NCI-H774 (cell line): ENCODE measurements around the gene JDP2.

Experiments
- DNase-seq: peaks from one replicate; lab custom pipeline; 2025; lab: John Stamatoyannopoulos, UW

The JDP2 gene

DNA sequence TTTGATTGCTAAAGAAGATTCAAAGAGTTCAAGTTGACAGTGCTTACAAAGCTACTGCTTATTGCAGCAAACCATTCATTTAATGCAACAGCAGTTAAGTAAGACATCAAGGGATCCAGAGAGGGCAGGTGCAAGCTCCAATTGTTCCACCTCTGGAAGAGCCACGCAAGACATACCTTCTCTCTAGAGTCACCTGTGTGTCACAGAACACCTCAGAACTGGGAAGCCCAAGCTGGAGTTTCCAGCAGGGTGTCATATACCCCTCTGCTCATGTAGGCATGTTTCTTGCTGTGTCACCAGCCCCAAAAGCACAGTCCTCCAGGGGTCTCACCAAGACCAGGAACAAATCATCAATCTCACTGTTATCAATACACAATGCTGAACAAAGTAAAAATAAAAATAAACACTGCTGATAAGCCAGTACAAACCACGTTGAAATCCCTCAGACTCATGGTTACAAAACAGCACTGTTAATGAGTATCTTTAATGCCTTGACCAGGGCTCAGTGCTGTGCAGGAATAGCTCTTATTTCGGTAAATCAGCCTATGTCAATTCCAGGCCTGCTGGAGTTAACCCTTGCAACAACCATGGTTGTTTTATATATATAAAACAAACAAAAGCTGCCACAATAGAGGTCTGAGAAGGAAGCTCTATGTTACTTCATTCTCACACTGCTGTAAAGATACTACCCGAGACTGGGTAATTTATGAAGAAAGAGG, 57.0 kb downstream of the JDP2 start:
- no peak for DNase-seq

DNA sequence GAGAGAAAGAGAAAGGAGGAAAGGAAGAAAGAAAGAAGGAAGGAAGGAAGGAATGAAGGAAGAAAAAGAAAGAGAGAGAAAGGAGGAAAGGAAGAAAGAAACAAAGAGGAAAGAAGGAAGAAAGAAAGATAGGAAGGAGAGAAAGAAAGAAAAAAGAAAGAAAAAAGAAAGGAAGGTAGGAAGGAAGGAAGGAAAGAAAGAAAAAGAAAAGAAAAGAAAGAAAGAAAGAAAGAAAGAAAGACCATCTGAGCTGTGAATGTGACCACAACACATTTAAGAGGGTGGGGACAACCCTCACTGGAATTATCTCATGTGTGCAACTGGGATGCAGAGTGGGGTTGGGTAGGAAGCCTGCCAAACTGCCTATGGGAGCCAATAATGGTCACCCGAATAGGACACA, 58.5 kb downstream of the JDP2 start:
- DNase-seq: no peak

DNA sequence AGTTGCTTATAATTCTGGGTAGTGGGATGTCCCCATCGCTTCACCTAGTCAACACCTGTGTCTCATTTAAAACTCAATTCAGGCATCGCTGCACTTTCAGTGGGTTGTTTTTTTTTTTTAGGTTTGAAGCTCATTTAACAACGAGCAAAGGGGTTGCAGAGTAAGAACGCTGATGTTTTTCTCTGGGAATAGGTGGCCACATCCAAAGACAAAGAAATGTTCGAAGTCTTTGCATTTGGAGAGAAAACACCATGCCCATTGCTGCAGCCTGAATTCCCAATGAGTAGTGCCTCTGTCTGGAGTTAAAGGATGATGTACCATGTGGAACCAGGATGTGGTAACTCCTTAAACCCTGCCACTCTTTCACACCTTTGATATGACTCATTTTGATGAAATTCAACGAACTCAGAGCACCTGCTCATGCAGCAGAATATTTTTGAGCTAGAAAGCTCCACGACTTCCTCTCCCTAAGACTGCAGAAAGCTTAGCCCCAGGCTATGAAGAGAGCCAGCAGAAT, 59.4 kb downstream of the JDP2 start:
- DNase-seq: no peak

DNA sequence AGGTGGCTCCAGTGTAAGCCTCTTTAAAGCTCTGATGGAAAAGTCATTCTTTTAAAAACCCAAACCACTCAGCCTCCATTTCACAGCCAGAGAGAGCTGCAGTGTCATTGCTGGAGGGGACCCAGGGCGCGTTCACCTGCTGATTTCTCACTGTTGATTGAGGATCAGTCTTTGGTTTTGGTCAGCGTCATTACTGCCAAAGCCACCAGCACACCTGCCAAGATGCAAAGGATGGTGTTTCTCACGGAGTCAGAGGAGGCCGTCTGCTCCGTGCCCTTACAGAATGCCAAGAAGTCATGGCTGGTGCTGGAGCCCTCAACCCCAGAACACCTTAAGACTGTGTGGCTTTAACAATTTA, 61.6 kb downstream of the JDP2 start:
- DNase-seq: no peak

DNA sequence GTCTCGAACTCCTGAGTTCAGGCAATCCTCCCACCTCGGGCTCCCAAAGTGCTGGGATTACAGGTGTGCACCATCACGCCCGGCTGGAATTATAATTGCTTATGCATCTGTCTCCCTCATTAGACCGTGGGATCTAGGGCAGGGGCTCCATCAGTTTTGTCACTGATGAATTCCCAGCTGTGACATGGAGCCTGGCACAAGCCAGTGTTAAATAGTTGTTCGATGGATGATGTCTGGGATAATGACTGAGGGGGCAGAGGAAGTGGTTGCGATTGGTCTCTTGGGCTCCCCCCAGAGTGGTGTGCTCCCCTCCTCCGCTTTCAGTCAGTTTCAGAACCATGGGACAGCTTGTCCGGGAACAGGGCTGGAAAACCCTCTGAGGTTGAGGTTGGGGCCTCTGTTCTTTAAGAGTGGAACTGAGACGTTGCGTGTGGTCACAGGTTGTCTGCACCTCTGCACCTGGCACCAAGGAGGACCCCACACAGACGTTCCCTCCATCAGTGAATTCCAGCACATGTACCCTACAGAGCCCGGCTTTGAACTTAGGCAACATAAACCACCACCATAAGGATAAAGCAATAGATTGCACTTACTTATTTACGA, 63.7 kb downstream of the JDP2 start:
- DNase-seq: no peak

DNA sequence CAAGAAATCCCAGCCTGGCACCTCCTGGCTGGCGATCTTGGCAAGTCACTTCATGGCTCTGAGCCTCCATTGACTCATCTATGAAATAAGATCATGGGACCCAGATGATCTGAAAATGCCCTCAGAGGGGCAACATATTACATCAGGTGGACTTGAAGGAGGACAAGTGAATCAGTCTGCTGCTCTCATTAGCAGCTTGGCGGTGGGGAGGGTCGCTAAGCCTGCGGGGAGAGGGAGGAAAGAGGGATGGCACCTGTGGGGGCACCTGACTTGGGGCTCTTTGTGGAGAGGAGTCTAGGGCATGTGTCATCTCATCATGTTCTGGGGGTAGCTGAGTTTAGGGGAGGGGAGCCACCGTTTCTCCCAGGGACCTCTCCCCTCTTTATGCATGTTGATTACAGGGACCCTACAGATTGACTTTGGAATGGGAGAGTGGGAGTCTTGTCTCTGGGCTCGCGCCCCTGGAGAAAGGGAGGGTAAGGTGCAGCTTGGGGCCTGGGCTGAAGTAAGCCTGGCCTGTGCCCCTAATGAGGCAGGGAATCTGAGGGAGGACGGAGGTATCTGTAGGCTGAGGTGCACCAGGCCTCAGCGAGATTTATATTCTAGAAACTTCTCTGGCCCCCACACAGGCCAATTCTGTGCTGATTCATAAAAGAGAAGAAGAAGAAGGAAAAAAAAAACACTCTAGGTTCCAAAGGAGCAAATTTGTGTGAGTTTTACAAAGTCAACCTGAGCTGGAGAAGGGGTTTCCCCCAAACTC, 65.2 kb downstream of the JDP2 start:
- no peak for DNase-seq

DNA sequence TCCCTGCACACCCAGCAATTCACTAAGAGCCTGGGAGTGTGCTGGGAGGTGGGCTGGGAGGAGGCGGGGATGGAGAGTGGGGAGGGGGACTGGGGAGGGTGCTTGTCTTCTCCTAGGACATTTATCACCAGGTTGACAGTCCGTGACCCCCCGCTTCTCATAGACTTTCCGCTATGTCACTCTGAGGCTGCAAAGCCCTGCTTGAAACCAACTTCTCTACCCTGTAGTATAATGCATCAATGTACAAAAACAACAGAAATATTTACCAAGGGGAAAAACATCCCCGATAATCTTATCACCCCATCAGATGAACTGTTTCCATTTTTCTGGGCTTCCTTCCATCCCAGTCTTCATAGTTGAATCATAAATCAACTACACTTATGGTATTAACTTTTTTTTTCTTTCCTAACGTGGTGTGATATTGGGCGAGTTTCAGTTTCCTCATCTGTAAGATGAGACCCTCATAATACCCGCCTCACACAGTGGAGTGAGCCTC, 65.8 kb downstream of the JDP2 start:
- no peak for DNase-seq

DNA sequence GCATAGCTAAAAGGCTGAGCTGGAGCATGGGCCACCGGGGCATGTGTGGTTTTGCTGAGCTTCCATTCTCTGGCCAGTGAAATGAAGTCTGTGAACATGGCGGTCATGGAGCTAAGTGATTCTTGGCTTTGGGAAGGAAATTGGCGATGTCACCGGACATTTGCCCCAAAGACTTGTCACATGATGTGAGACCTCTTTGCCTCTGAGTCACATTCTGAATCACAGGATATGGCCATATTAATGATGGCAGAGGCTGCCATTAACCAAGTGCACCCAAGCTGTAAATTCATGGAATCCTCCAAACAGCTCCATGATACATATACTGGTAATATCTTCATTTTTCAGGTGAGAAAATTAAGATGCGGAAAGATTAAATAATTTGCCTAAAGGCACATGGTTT, 67.1 kb downstream of the JDP2 start:
- DNase-seq: no peak

DNA sequence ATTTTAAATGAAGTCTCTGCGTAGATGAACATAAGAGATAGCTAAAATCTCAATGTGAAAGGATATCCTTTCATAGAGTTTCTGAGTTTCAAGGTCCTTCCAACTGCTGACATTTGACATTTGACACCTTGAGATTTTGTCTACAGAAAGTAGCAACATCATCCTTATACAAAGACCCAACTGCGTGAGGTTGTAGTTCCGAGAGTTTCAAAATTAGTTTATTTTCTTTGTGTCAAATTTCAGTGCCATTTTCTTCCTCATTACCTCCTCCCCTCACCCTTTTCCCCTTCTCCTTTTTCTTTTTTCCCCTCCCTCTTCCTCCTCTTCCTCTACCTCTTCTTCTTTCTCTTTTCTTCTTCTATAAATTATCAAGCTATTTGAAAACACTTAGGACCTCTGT, 67.6 kb downstream of the JDP2 start:
- DNase-seq: no peak

DNA sequence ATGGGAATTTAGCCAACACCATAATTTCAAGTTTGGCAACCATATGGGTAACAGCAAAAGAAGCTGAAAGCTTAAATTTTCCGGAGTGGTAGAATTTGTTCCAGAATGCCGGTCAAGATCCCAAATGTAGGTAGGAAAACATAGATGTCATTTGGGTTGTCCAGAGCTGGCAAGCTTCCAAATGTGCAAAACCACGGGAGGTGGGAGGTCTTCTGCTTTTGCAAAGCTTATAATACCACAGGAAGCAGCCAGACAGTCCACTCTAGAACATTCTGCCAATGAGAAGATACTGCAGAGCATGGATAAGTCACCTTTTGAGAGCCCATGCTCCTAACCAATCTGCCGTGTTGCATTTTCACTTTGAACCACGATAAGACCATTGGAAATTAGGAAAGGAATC, 68.1 kb downstream of the JDP2 start:
- no peak for DNase-seq

DNA sequence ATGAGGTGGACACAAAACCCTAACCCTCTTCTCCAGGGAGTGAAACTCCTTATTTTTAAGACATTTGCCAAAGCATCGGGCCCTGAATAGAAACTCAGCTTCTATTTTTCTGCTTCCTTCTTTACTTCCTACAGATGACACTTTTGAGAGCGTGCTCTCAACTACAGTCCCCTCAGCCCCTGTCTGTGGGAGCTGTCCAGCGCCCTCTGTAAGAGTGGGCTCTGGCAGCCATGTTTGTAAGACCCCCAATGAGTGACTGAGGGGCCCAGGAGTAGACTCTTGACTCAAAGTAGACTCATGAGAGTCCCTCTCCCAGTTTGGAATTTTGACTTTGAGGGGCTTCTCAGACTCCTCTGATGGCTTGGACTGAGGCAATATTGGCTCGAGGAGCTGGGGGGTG, 68.9 kb downstream of the JDP2 start:
- no peak for DNase-seq

DNA sequence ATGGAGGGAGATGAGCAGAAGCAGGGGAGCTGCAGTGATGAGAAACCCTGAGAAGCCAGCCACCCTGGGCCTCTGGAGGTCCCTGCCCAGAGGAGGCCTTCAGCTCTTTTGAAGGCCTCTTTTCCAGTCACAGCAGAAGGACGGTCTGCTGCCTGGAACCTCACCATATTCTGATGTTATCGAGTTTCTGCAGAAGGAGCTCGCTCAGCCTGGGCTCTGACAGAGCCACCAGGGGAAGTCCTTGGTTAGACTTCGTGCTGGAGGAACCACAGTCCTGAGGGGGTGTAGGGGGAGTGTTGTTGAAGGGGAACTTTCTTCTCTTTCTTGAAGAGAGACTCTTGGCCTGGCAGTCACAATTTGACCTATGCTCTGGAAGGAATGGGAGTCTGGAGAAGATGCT, 69.4 kb downstream of the JDP2 start:
- DNase-seq: no peak

DNA sequence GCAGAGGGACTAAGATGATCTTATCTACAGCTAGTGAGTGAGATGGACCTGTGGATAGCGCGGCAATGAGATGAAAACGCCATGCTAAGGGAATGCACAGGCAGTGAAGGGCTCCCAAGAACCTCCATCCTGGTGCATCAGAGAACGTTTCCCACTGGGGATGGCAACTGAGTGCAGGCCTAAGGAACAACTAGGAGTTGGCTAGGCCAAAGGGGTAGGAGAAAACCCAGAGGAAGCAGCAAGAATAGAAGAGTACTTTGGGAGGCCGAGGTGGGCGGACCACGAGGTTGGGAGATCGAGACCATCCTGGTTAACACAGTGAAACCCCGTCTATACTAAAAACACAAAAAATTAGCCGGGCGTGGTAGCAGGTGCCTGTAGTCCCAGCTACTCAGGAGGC, 69.9 kb downstream of the JDP2 start:
- DNase-seq: no peak

DNA sequence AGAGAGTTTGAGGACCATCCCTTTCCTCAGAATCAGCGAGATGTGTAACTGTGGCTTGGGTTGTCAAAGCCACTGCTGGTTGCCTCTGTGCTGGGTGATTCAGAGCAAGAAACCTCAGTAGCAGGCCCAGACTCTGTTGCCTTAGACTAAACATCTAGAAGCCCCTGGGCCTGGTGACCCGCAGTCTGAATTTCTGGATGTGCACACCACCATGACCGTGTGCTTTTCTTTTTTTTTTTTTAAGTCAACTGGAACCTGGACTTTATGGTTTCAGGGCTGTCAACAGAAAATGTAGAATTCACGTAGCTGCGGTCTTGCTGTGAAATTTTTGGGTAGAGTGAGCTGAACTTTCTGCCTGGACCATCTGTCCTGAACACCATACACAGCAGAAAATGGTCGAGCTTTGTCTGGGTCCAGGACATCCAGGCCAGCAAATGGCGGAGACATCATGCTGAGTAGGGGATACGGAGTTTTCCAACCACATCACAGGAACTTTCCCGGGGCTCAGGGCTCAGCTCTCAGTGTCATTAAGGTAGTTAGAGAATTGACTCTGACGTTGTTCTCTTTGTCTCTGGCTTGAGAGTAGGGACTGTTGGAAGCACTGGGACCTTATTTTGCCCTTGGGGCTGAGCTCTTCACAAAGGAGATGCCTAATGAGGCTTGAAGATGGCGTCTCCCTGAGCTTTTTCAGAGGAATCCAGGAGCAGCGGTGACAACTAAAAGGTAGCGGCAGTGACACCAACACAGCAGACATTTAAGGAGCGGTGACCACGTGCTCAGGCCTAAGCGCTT, 71.5 kb downstream of the JDP2 start:
- DNase-seq: no peak

DNA sequence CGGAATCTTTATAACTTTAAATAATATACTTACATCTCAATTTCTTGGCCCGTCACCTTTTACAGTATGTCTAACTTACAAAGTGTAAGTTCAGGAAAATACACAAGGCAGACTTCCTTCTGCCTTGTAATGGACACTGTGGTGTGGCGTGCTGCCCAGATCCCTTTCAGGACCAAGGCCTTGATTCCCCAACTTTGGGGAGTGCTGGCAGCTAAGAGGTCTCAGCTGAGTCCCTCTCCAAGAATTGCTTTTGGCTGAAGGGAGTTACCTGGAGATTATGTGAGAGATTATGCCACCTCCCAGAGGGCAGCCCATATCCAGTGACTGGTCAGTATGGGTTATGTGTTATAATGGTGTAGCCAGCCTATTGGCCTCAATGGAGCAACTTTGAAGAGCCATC, 73.3 kb downstream of the JDP2 start:
- DNase-seq: no peak

DNA sequence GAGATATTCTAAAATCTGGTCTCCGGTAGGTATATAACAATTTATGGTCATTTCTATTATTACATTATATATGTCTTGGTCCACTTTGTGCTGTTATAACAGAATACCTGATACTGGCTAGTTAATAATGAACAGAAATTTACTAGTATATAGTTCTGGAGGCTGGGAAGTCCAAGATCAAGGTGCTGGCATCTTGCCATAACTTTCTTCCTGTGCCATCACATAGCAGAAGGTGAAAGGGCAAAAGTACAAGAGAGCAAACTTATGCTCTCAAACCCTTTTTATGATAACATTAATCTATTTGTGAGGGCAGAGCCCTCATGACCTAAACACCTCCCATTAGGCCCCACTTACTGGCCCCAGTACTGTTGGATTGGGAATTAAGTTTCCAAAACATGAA, 76.6 kb downstream of the JDP2 start:
- DNase-seq: no peak

DNA sequence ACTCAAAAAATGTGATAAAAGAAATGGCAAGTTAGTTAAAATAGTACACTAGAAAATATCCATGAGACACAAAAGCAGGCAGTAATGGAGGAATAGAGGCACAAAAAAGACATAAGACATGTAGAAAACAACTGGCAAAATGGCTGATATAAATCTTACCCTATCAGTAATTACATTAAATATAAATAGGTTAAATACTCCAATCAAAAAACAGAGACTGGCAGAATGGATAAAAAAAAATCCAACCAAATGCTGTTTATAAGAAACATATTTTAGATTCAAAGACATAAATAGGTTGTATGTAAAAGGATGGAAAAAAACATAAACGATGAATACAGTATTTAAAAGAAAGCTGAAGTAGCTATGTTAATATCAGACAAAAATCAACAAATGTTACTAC, 79.1 kb downstream of the JDP2 start:
- DNase-seq: no peak

DNA sequence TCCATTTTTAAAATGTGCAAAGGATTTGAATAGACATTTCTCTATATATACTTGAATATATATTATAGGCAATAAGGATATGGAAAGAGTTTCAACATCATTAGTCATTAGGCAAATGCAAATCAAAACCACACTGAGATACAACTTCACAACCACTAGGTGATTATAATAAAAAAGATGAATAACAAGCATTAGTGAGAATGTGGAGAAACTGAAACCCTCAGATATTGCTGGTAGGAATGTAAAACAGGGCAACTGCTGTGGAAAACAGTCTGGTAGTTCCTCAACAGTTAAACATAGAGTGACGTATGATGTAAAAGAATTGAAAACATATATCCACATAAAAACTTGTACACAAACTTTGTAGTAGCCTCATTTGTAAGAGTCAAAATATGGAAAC, 82.7 kb downstream of the JDP2 start:
- DNase-seq: no peak

DNA sequence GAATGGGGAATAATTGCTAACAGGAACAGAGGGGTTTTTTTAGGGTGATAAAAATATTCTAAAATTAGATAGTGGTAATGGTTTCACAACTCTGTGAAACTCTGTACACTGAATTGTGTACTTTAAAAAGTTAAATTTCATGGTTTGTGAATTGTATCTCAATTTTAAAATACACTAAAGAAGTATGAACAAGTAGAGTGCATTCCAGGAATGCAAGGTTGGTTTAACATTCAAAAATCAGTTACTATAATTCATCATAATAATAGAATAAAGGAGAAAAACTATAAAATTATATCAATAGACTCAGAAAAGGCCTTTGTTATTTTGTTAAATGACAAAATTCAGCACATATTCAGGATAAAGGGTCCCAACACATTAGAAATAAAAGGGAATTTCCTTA, 83.4 kb downstream of the JDP2 start:
- no peak for DNase-seq

DNA sequence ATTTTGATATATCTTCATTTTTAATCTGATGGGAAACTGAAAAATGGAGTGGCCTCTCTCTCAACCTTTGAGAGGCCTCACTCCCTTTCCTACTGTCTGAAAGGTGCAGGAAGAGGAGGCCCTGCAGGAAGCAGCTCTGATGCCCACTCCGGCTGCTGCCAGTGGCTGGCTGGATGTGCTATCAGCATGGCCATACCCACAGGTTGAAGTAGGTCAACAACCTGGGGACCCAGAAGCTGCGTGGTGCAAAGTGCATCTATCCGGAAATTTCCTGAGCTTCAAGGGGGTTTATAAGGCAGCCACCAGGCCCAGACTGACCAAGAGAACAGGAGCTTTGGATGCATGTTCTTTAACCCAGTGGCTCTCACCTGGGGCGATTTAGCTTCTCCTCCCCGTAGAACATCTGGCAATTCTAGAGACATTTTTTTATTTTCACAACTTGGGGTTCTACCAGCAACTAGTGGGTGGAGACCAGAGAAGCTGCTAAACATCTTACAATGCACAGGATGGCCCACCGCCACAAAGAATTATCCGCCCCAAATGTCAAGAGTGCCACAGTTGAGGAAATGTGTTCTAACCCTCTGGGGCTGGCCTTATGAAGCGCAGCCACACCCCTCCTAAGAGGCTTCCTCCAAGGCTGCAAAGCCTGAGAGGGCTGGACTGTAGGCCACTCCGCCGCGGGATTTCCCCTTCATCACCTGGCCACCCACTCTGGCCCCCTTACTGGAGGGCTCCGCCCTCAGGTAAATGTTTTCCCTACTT, 86.3 kb downstream of the JDP2 start:
- no peak for DNase-seq
